OCI-LY7 (cell line): ENCODE measurements around the gene PILRA. TPM values are rescaled to one million over a fixed set of nuclear protein-coding genes. Genes with fewer than 3 reads are reported as not detected.

ENCODE experiments used
- BruUV-seq: library from RNA; stranded (reverse); fragments of 400-500 nt; replicated peaks from 2 replicates; lab custom pipeline; 2021; lab: Mats Ljungman, UMichigan
- CTCF ChIA-PET: fragments of 300-600 bp; sonication (Branson Sonifier 250); formaldehyde crosslinking; loops from one replicate; lab custom pipeline; 2022; ENCODE audit warnings: antibody characterized with exemption; ENCODE audit not compliant: unreplicated experiment; lab: Charles Lee
- POLR2A ChIA-PET: fragments of 300-600 bp; sonication (Branson Sonifier 250); formaldehyde crosslinking; loops from one replicate; lab custom pipeline; 2022; ENCODE audit warnings: antibody characterized with exemption; lab: Charles Lee
- DNase-seq: peaks from one replicate; pipeline ENCODE4 v3.0.0-alpha.2; 2015; ENCODE audit warnings: low spot score
- H2AFZ ChIP-seq: fragments of 200-600 bp; sonication (generic), shearing (Covaris generic); 2 replicates; pipeline ENCODE4 v1.6.1; 2014; ENCODE audit warnings: mild to moderate bottlenecking, antibody characterized with exemption, low read length, moderate library complexity
- H3K27ac ChIP-seq: fragments of 200-600 bp; sonication (generic); 2 replicates; pipeline ENCODE4 v1.5.1; 2014; ENCODE audit warnings: mixed run types, low read depth, mild to moderate bottlenecking, moderate library complexity, low read length, inconsistent platforms; ENCODE audit not compliant: poor library complexity, severe bottlenecking
- H3K36me3 ChIP-seq: fragments of 200-600 bp; sonication (generic); 2 replicates; pipeline ENCODE4 v1.6.1; 2014; ENCODE audit warnings: mild to moderate bottlenecking, antibody characterized with exemption, low read length, moderate library complexity, mixed read lengths; ENCODE audit not compliant: insufficient read depth
- H3K4me1 ChIP-seq: fragments of 200-600 bp; sonication (generic); 2 replicates; pipeline ENCODE4 v1.5.1; 2014; ENCODE audit warnings: mild to moderate bottlenecking, low read length; ENCODE audit not compliant: insufficient read depth, poor library complexity, severe bottlenecking
- H3K4me2 ChIP-seq: fragments of 200-600 bp; sonication (generic); 2 replicates; pipeline ENCODE4 v1.6.1; 2014; ENCODE audit warnings: mild to moderate bottlenecking, low read length
- H3K4me3 ChIP-seq: fragments of 200-600 bp; sonication (generic); 2 replicates; pipeline ENCODE4 v1.5.1; 2014; ENCODE audit warnings: mild to moderate bottlenecking, low read depth, low read length; ENCODE audit not compliant: poor library complexity, severe bottlenecking
- H3K79me2 ChIP-seq: fragments of 200-600 bp; sonication (generic); 2 replicates; pipeline ENCODE4 v1.6.1; 2016; ENCODE audit warnings: low read depth, mild to moderate bottlenecking, low read length, moderate library complexity, mixed read lengths; ENCODE audit not compliant: insufficient read depth
- H3K9me2 ChIP-seq: fragments of 200-600 bp; sonication (generic); 2 replicates; pipeline ENCODE4 v1.6.1; 2016; ENCODE audit warnings: mild to moderate bottlenecking, low read length, mixed read lengths; ENCODE audit not compliant: insufficient read depth
- H3K9me3 ChIP-seq: fragments of 200-600 bp; sonication (generic); 2 replicates; pipeline ENCODE4 v1.6.1; 2014; ENCODE audit warnings: mild to moderate bottlenecking, mixed run types, low read length, mixed read lengths
- H4K20me1 ChIP-seq: fragments of 200-600 bp; sonication (generic); 2 replicates; pipeline ENCODE4 v1.6.1; 2014; ENCODE audit warnings: mild to moderate bottlenecking, antibody characterized with exemption, low read length, moderate library complexity, mixed read lengths; ENCODE audit not compliant: insufficient read depth
- CTCF ChIP-seq: fragments of 200-600 bp; sonication (generic); conservative IDR thresholded peaks from 2 replicates; pipeline ENCODE4 v1.5.1; 2014; ENCODE audit warnings: mild to moderate bottlenecking, antibody characterized with exemption, low read length, moderate library complexity, mixed read lengths
- EZH2phosphoT487 ChIP-seq: fragments of 200-600 bp; sonication (generic); IDR thresholded peaks from 2 replicates; pipeline ENCODE4 v1.6.1; 2018; ENCODE audit warnings: low read depth, borderline replicate concordance, mild to moderate bottlenecking, mixed run types, antibody characterized with exemption, low read length, moderate library complexity, mixed read lengths
- intact Hi-C: fragments of 100-400 bp; cut with micrococcal nuclease; formaldehyde crosslinking; loops from one replicate; pipeline ENCODE4 v1.10.0; 2022; ENCODE audit not compliant: unreplicated experiment
- total RNA-seq, 2 experiments: library from RNA; depleted of rRNA in 1 of 2; stranded (reverse); fragments of >200 nt in 1 of 2; shearing (Covaris generic) in 1 of 2; gene quantifications; 2 replicates each; pipeline ENCODE4 v1.2.3, GENCODE V29; 2014 to 2022

Gene PILRA
- total RNA-seq, 2 experiments from 2014 or later = 8.0 to 16.0 TPM

GRCh38 chr7:100413346-100413745, 40.1 kb downstream of the PILRA start:
- ChIA-PET CTCF (no interaction called here), POLR2A (no interaction called here)
- H2AFZ ChIP-seq = peak overlapping the region; percentile 37; the same call in 1 of the 2 replicates
- no peak for DNase-seq
- intact Hi-C loops = no loop called here
- no TSS peak for BruUV-seq
- H3K4me2 ChIP-seq = peak overlapping the region; percentile 18; the same call in 1 of the 2 replicates
- H3K4me3 ChIP-seq = no peak overlapping the region
- H3K36me3 ChIP-seq = no peaks in the 10 kb centered on the region
- TF ChIP-seq EZH2phosphoT487 (no peak), CTCF (no peak)
- no peaks in the 10 kb centered on the region for H3K9me3 ChIP-seq
- H3K9me2 ChIP-seq = no peaks in the 10 kb centered on the region
- no peak overlapping the region for H3K27ac ChIP-seq
- no peaks in the 10 kb centered on the region for H3K79me2 ChIP-seq
- peaks cover 29% of the 10 kb centered on the region for H3K4me1 ChIP-seq
- no peaks in the 10 kb centered on the region for H4K20me1 ChIP-seq

GRCh38 chr7:100413889-100414288, 40.6 kb downstream of the PILRA start:
- Histone ChIP-seq H3K4me3 (no peak overlapping the region), H2AFZ (no peak overlapping the region), H3K79me2 (no peaks in the 10 kb centered on the region), H4K20me1 (no peaks in the 10 kb centered on the region), H3K36me3 (no peaks in the 10 kb centered on the region), H3K27ac (no peak overlapping the region), H3K4me1 (peaks cover 24% of the 10 kb centered on the region), H3K9me3 (no peaks in the 10 kb centered on the region), H3K9me2 (no peaks in the 10 kb centered on the region), H3K4me2 (no peak overlapping the region)
- no peak for TF ChIP-seq EZH2phosphoT487
- no peak for TF ChIP-seq CTCF
- ChIA-PET POLR2A (interaction anchor here (0.5 kb wide), 1 partner anchor 23 kb away, joined by 3 read pairs; the partner anchor contains the start of gene PPP1R35), CTCF (no interaction called here)
- DNase-seq = no peak
- BruUV-seq = no TSS peak
- intact Hi-C loops = no loop called here

- no peak overlapping the region for H2AFZ ChIP-seq
- DNase-seq = no peak
- no peak overlapping the region for H3K4me2 ChIP-seq
- peaks cover 23% of the 10 kb centered on the region for H3K4me1 ChIP-seq
- no peaks in the 10 kb centered on the region for H3K9me3 ChIP-seq
- BruUV-seq = no TSS peak
- no peak overlapping the region for H3K27ac ChIP-seq
- H3K79me2 ChIP-seq = no peaks in the 10 kb centered on the region
- no peaks in the 10 kb centered on the region for H3K36me3 ChIP-seq
- TF ChIP-seq CTCF (no peak), EZH2phosphoT487 (no peak)
- H3K9me2 ChIP-seq = no peaks in the 10 kb centered on the region
- no peak overlapping the region for H3K4me3 ChIP-seq
- no peaks in the 10 kb centered on the region for H4K20me1 ChIP-seq
- CTCF ChIA-PET = interaction anchor here (0.6 kb wide), 1 partner anchor 8 kb away, joined by 3 read pairs; no protein-coding TSS in a partner anchor
- intact Hi-C loops = no loop called here
- POLR2A ChIA-PET = interaction anchor here (0.5 to 1.4 kb wide), 3 partner anchors 13 to 694 kb away, joined by 4 to 5 read pairs (median 4); partner anchors contain the start of gene ZCWPW1
Observed at GRCh38 chr7:100415448-100415847, 42.2 kb downstream of the PILRA start.
